Nucleus accumbens (tissue), 56 donors: ENCODE results near the gene RHEB.

ENCODE experiments used
- DNase-seq, 56 donors: peaks; one replicate each; lab custom pipeline; 2025; lab: John Stamatoyannopoulos, UW

Gene RHEB, protein sequence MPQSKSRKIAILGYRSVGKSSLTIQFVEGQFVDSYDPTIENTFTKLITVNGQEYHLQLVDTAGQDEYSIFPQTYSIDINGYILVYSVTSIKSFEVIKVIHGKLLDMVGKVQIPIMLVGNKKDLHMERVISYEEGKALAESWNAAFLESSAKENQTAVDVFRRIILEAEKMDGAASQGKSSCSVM

DNA sequence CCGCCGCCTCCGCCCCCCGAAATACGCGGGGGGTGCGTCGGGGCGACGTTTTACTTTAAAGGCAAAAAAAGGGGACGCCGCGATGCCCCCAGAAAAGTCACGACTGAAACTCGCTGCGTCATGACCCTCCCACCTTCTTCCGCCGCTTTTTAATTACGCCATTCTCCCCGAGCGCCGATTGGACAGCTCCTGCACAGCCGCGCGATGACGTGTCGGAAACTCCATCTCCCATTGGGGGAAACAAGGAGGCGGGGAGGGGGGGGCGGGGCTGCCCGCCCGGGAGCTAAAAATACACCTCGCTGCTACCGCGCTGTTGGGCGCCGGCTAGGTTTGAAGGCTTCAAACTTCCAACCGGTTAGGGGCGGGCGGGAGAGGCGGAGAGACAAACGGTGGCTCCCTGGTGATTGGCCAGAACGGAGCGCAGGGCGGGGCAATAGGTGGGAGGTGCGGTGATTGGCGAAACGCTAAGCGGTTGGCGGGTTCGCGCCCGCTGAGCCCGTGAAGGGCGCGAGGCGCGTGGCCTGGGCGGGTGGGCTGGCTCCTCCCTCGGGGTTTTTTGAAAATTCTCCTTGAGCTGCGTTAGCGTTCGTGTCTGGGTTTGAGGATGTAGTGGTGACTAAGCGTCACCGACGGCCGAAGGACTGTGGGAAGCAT lies at the start of gene RHEB:
TSS of gene RHEB (minus strand) at position 131 of the 654 bp plus-strand sequence. CDS start 384 bp downstream, outside the sequence.
- peak; percentile 79 to 100 (median 96) for DNase-seq

DNA sequence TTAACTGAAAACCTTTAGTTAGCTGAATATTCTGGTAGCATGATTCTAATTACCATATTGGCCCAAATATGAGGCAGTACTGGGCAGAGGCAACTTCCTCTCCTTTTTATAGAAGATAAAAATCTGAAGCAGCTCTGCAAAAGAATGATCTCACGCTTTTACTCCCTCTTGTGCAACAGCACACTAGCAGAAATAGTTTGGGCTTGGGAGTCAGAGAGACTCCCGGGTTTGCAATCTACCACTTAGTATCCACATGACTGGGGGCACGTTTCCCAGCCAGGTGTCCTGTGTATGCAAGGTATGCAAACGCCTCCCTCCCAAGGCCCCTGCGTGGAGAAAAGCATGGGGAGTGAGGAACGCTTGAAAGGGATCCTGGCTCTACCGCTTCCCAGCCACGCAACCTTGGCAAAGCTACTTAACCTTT lies 47.2 kb upstream of the RHEB start:
- no peak for DNase-seq

DNA sequence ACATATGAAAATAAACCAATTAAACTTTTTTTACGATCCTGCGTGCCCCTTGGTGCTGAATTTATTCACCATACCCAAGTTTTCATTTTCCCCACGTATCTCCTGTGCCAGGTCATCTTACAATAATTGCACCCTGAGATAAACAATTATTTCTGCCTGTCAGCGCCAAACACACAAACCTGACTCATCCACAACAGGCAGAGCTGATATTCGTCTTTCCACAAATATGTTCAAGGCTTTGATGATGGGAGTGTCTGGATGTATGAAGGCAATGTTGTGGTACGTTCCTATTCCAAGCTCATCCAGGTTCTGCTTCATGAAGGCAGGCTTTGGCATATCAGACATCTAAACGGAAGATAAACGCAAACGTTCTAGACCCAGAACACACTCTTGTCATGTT lies 45.8 kb upstream of the RHEB start:
- DNase-seq, result no peak

DNA sequence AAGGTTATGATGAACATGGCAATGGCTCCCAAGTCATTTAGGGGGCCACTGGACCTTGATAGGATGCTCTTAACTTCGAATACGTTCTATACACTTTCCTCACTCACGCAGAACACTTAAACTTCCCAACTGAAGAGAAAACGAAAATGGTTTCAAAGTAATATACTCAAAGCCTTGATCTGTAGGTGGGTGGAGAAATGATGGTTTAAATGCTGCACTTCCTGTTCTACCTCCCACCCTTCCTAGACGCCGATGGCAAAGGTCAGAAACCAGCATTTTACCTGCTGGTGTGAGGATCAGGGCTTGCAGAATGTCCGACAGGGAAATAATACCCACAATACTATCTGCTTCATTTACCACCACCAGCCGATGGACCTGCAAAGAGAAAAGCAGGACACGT lies 40.5 kb upstream of the RHEB start:
- DNase-seq, result no peak

DNA sequence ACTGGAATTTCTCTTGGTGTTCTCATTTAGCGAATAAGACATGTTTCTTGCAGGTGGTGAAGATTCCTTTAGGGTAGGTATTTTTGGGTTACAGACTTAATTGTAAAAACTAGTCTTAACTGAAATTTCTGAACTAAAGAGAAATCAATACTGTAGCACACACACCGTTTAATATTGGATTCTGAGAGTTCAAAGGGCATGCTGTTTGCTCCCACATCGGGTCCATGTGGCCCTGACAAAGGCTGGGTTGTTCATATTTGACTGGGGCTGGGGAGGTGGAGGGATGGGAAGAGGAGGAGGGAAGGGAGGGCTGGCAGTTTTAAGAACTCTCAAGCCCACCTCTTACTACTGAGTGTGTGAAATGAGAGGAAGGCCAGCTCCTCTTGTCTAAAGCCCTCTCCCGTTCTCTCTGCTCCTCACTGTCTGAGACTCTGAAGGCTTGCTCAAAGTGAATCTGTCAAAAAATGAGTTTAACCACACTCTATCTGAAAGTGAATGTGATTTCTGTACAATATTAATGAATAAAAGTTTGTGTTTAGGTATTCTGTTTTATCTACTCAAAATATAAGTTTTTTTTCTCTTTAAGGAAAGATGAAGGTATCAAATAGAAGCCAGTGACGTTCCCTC lies 40.0 kb upstream of the RHEB start:
- DNase-seq, result no peak

DNA sequence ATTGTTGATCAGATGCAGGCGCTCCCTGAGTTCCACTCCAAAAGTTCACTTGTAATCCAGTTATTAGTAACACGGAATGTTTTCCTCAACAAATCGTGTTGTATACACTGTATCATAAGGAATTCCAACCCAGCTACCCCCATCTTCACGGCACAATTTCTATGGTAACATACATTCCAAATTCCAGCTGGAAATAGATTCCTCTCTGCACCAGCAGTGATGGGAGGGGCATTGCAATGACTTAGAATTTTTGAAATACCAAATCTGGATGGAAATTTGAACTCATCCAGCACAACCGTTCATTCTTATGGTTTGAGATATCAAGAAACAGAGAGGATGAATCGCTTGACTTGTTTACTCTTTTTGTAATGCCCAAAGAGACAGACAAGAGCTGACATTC lies 38.9 kb upstream of the RHEB start:
- DNase-seq, result no peak

DNA sequence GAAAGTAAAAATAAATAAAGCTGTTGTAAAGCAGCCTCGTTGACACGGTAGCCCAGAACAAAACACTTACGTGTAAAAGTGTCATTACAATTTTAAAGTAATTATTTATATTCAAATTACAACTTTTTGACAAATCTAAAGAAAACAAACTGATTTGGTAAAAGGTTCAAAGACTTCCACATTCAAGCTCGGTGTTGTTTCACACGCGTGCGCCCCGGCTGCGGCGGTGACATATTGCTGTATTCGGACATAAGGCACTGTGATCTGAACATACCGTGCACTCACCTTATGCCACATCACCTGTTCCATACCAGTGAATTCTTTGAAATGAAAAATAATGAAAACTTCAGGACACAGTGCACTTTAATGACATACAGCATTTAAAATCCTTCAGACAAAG lies 36.9 kb upstream of the RHEB start:
- DNase-seq, result no peak

DNA sequence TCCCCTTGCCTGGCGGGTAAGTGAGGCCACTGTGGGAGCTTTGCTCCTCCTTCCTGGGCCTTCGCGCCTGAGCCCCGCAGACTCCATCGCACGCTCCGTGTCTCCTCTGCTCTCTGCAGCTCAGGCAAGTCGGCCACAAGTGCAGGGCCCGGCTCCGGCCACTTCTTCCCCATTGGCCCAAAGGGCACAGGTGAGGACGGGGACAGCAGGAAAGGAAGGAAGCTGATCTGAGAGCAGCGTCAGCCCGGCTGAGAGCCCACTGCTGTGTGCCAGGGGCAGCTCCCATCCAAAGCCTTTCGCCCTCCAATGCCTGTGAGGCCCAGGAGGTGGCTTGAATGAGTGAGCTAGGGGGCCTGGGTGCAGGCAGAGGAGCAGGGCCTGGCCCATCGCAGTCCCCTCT lies 33.7 kb upstream of the RHEB start:
- DNase-seq, result no peak

DNA sequence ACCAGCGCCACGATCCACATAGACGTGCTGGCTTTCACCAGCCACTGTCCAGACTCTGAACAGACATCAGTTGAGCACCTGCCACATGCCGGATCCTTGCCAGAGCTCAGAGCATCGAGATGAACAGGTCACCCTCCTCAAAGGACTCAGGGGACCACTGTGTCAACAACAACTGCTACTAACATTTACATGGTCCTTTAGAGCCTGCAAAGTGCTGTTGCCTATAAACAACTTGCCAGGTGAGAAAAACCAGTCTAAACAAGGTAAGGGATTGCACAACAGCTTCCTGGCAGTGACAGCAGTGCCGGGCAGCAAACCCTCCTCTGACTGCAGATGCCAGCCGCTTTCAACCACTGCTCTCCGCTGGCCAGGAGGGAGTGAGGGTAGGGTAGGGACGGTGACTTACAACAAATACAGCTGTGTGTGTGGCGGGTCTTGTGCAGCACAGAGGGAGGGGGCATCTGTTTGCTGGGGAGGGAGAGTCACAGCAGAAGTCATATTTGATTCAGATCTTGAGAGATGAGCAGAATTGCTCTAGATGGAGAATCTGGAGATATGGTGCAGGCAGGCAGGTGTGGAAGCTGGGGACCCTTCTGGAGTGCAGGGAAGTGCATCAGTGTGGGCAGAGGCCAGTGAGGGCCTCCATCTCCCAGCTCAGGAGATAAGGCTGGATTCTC lies 32.8 kb upstream of the RHEB start:
- peak in 2 of 56 donors; percentile 13 to 22 for DNase-seq

DNA sequence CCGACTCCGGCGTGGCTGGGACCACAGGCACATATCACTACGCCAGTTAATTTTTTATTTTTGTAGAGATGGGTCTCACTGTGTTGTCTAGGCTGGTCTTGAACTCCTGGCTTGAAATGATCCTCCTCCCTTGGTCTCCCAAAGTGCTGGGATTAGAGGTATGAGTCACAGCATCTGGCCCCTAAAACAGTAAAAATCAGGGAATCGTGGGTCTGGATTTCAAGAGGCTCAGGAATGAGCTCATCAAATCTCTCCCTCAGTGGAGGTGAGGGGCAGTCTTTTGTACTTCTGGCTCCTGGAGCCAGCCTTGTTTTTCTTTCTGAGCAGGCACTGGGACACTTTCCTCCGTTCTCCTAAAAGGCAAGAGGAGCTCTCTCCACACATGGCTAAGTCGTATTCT lies 32.1 kb upstream of the RHEB start:
- DNase-seq, result no peak

DNA sequence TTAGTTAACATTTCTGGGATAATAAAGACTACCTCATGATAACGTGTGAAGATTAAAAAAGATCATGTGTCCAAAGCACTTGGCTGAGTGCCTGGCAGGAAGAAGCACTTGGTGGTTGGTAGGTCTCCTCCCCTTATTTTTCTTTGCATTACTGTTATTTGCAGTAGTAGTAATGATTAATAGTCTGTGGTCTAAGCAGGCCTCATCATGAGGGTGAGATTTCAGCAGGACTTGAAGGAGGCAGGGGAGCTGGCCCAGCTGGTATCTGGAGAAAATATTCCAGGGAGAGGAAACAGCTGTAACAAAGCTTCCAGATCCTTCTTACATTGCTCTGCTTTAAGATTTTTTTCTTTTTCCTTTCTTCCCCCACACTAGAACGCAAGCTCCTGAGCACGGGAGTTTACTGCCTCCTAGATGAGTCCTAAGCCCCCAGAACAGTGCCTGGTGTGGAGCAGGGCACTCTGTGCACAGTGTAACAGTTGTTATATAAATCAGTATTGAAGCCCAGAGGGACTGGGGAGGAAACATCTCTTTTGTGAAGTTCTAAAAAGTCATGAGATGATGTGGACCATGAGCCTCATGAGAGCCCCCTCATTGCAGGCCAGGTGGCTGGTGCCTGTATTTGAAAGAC lies 31.1 kb upstream of the RHEB start:
- no peak for DNase-seq

DNA sequence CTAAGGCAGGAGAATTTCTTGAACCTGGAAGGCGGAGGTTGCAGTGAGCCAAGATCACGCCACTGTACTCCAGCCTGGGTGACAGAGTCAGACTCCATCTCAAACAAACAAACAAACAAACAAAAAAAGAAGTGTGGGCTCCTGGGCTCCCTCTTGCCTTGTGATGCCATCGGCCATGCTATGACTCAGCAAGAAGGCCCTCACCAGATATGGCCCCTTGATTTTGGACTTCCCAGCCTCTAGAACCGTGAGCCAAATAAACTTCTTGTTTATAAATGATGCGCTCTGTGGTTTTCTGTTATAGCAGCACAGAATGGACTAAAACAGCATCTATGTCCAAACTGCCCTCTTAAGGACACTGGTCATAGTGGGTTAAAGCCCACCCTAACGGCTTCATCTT lies 29.9 kb upstream of the RHEB start:
- DNase-seq, result no peak

DNA sequence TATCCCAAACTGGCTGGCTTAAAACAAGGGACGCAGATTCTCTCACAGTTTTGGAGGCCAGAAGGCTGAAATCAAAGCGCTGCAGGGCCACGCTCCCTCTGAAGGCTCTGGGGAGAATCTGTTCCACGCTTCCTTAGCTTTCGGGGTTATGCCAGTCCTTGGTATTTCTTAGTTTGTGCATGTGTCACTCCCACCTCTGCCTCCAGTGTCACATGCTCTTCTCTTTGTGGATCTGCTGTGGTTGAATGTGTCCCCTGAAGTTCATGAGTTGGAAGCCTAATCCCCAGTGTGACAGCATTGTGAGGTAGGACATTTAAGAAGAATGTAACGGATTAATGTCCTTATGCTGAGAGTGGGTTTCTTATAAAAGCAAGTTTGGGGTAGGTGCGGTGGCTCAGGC lies 29.4 kb upstream of the RHEB start:
- DNase-seq, result peak in 1 of 56 donors; percentile 4

DNA sequence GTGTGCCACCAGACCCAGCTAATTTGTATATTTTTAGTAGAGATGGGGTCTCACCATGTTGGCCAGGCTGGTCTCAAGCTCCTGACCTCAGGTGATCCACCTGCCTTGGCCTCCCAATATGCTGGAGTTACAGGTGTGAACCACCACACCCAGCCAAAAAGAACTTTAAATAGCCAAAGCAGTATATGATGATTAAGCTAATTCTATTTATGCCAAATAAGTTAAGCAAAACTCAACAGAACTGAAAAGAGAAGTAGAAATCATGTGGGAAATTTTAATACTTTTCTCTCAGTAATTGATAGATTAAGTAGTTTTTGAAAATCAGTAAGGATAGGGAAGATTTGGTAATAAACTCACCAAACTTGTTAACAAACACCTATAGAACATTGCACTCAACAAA lies 24.5 kb upstream of the RHEB start:
- DNase-seq, result no peak

DNA sequence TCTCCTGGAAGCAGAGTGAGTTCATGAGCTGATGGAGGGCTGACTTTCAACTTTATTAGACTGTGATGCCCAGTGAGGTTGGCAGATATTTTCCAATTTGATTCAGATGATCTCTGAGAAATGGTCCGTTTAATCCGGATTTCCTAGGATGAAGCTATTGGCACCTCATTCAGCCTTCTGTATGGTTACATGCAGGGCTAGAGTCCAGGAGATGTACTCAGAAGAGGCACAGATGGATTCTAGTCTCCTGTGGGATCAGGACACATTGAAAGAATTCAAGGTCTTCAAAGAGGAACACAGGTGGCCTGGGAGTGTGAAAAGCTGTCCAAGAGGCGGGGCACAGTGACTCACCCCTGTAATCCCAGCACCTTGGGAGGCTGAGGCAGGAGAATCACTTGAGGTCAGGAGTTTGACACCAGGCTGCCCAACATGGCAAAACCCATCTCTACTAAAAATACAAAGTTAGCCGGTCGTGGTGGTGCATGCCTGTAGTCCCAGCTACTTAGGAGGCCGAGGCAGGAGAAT lies 23.0 kb upstream of the RHEB start:
- no peak for DNase-seq

DNA sequence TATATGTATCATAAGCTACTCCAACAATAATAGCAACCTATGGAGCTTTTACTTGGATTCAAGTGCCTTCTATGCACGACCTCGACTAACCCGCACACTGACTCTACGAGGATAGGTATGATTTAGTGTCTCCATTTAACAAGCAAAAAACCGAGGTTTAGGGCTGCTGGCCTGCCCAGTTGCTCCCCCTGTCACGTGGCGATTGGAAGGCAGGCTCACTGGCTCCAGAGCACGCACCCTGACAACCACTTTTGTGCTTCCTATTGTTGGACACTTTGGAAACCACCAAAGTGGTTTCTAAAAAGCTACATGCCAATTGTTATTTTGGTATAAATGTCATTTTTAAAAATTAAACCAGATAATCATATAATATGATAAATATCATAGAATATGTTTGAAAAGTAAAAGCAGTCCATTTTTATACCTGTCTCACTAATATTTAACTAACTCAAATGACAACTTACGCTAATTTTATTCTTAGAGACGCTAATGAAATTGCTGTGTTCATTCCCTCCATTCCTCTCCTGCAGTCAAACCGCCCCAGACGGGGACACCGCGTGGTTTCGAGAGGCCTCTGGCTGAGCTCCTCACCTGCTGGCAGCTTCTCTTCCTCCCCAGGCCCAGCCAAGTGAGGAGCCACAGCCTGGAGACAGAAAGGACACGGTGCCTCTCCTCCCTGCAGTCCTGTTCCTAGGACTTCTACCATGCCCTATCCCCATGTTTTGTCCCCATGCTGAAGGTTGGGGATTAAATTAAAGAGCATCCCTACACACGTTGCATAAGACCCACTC lies 22.2 kb upstream of the RHEB start:
- DNase-seq, result no peak

DNA sequence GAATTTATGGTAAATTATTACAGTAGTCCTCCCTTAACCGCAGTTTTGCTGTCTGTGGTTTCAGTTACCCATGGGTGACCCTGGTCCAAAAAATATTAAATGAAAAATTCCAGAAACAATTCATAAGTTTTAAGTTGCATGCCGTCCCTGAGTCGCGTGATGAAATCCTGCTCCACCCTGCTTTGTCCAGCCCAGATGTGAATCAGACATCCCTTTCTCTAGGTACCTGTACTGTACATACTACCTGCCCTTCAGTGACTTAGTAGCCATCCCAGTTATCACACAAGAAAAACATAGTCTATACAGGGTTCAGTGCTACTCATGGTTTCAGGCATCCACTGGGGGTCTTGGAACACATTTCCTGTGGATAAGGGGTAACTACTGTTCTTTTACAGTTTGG lies 20.5 kb upstream of the RHEB start:
- no peak for DNase-seq

DNA sequence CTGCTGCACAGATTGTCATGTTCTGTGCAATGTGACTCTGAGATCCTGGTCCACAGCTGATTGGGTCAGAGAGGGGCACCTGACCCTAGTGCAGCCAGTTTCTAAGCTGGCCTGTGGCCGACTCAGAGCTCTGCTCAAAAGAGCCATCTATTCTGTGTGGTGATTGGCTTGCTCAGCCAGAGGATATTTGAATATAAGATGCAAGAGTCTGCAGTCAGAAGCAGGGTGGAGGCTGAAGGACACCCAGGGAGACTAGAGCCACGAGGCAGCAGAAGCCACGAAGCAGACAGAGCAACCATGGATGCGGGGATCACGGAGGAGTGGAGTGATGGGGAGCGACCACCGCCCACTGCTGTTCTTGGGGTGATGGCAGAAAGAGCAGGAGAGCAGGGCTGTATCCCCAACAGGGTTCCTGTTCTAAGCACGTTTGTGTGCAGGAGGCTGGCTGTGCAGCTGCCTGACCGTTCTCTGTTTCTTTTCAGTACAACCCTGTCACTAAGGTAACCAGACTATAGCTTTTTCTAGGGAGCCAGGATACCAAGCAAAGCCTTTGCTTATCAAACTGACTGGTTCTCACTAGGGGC lies 19.5 kb upstream of the RHEB start:
- DNase-seq, result peak in 36 of 56 donors; percentile 14 to 78 (median 49)

DNA sequence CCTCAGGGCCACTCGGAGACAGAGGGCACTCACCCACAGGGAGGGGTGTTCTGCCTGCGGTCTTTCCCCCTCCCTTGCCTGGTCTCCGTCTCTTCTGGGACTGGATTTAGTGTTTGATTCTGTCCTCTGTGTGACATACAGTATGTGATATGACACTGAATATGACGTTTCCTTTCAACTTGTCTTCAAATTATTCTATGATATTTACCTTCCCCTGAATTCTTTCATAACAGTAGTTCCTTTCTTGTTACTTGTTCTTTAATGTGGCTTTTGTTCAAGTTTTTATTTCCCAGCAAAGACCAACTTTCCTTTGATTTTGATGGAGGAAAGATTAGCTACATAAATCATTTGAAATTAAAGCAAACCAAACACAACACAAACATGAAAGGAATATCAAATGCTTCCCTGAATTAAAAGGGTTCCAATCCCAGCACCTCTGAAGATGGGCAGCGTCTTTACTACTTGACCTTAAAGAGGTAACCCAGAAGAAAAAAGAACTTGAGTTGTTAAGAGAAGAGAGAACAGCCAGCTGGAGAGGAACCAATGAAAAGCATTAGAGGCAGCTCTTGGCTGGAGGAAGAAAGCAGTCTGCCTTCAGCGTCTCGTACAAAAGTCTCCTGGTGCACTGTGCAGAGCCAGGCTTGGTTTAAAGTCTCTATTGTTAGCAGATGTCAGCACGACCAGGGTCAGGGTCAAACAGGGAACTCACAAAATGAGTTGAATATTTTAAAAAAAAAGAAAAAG lies 18.3 kb upstream of the RHEB start:
- DNase-seq, result peak in 18 of 56 donors; percentile 6 to 73 (median 34)
